CD14-positive monocyte (primary cell): ENCODE measurements around the gene AGBL1. TPM values are rescaled to one million over a fixed set of nuclear protein-coding genes. Genes with fewer than 3 reads are reported as not detected.

Experiments used
- DNase-seq, 3 donors: peaks; one replicate each; pipeline ENCODE4 v3.0.0-alpha.2; 2011 to 2022
- H2AFZ ChIP-seq: 2 replicates; pipeline ENCODE4 v1.6.0; 2012; ENCODE audit warnings: mild to moderate bottlenecking, low read depth, low read length, inconsistent platforms; ENCODE audit not compliant: insufficient read depth, poor library complexity, severe bottlenecking
- H3K27ac ChIP-seq, 2 donors: 1 replicate in 1 of 2; 2 replicates in 1 of 2; pipeline ENCODE4 v1.5.1; 2012 to 2013; ENCODE audit warnings: low read length in 2 of 2, control low read depth in 1 of 2, inconsistent platforms in 1 of 2, low read depth in 1 of 2, mild to moderate bottlenecking in 1 of 2
- H3K27me3 ChIP-seq, 2 donors: one replicate each; pipeline versions ENCODE4 v1.6.0 to v1.6.1; 2011 to 2013; ENCODE audit warnings: low read length in 2 of 2; ENCODE audit not compliant: control insufficient read depth in 2 of 2, insufficient read depth in 2 of 2
- H3K36me3 ChIP-seq, 2 donors: replicated peaks in 1 of 2; 1 replicate in 1 of 2; 2 replicates in 1 of 2; pipeline versions ENCODE4 v1.5.1 to v1.6.1; 2012 to 2013; ENCODE audit warnings: low read length in 2 of 2, control low read depth in 1 of 2, inconsistent platforms in 1 of 2, mild to moderate bottlenecking in 1 of 2; ENCODE audit not compliant: insufficient read depth in 2 of 2, control insufficient read depth in 1 of 2
- H3K4me1 ChIP-seq, 2 donors: 1 replicate in 1 of 2; 2 replicates in 1 of 2; pipeline versions ENCODE4 v1.5.1 to v1.6.1; 2012 to 2013; ENCODE audit warnings: low read length in 2 of 2, control low read depth in 1 of 2, inconsistent platforms in 1 of 2, mild to moderate bottlenecking in 1 of 2, moderate library complexity in 1 of 2; ENCODE audit not compliant: insufficient read depth in 2 of 2, control insufficient read depth in 1 of 2
- H3K4me2 ChIP-seq: replicated peaks from 2 replicates; pipeline ENCODE3; 2012; ENCODE audit warnings: low read length, moderate library complexity, mild to moderate bottlenecking; ENCODE audit not compliant: poor library complexity, severe bottlenecking; ENCODE audit errors: extremely low read depth
- H3K4me3 ChIP-seq, 3 experiments: fragments of 200-600 bp in 1 of 3; sonication (generic) in 1 of 3; replicated peaks in 1 of 3; 1 replicate in 2 of 3; 2 replicates in 1 of 3; pipeline ENCODE4 v1.5.1; 2011 to 2013; ENCODE audit warnings: low read length in 3 of 3, mild to moderate bottlenecking in 3 of 3, control low read depth in 2 of 3, low read depth in 2 of 3, inconsistent platforms in 1 of 3, moderate library complexity in 1 of 3
- H3K79me2 ChIP-seq: 2 replicates; pipeline ENCODE4 v1.6.0; 2012; ENCODE audit warnings: mild to moderate bottlenecking, control low read depth, inconsistent platforms, low read length, moderate library complexity; ENCODE audit not compliant: insufficient read depth
- H3K9ac ChIP-seq: 2 replicates; pipeline ENCODE4 v1.6.0; 2017; ENCODE audit warnings: low read length, mild to moderate bottlenecking; ENCODE audit not compliant: insufficient read depth, poor library complexity, severe bottlenecking
- H3K9me3 ChIP-seq, 2 donors: replicated peaks in 1 of 2; 1 replicate in 1 of 2; 2 replicates in 1 of 2; pipeline versions ENCODE4 v1.5.1 to v1.6.1; 2012 to 2013; ENCODE audit warnings: low read length in 2 of 2, control low read depth in 1 of 2; ENCODE audit not compliant: control insufficient read depth in 1 of 2, insufficient read depth in 1 of 2
- H4K20me1 ChIP-seq: 2 replicates; pipeline ENCODE4 v1.6.0; 2012; ENCODE audit warnings: mild to moderate bottlenecking, low read length, control low read depth, moderate library complexity; ENCODE audit not compliant: insufficient read depth
- H3K27ac Mint-ChIP-seq, 7 donors: one replicate each; pipeline ENCODE4 v1.8.0; 2020; ENCODE audit warnings: mild to moderate bottlenecking in 7 of 7, mixed read lengths in 7 of 7, moderate library complexity in 6 of 7, inconsistent platforms in 2 of 7
- H3K27me3 Mint-ChIP-seq, 3 donors: one replicate each; pipeline ENCODE4 v1.8.0; 2021 to 2022; ENCODE audit warnings: low read depth in 3 of 3, mild to moderate bottlenecking in 3 of 3, mixed read lengths in 3 of 3, moderate library complexity in 3 of 3, inconsistent platforms in 1 of 3
- H3K36me3 Mint-ChIP-seq, 2 donors: one replicate each; pipeline ENCODE4 v1.8.0; 2020; ENCODE audit warnings: mixed read lengths in 2 of 2, inconsistent platforms in 1 of 2, mild to moderate bottlenecking in 1 of 2
- H3K4me1 Mint-ChIP-seq: one replicate; pipeline ENCODE4 v1.8.0; 2020; ENCODE audit warnings: mild to moderate bottlenecking, mixed read lengths
- H3K4me3 Mint-ChIP-seq, 2 donors: one replicate each; pipeline ENCODE4 v1.8.0; 2020; ENCODE audit warnings: mild to moderate bottlenecking in 2 of 2, mixed read lengths in 2 of 2, moderate library complexity in 1 of 2
- H3K9me3 Mint-ChIP-seq, 7 donors: one replicate each; pipeline ENCODE4 v1.8.0; 2020 to 2022; ENCODE audit warnings: mixed read lengths in 7 of 7, mild to moderate bottlenecking in 6 of 7, moderate library complexity in 6 of 7, inconsistent platforms in 2 of 7
- WGBS: methylation state at CpG from one replicate; pipeline ENCODE4 v1.1.5; 2013; ENCODE audit warnings: missing lambda C conversion rate; ENCODE audit not compliant: insufficient coverage; 5-methylcytosine and 5-hydroxymethylcytosine counted together
- intact Hi-C, 2 donors: fragments of 100-400 bp; cut with micrococcal nuclease; formaldehyde crosslinking; loops; one replicate each; pipeline versions ENCODE4 v1.15.0 to v1.15.1; 2023
- polyA plus RNA-seq, 3 donors: library from polyadenylated mRNA; depleted of rRNA in 1 of 3; unstranded in 2 of 3; stranded (reverse) in 1 of 3; fragments of 300-500 nt in 2 of 3; fragments of >200 nt in 1 of 3; fragmentation: Illumina TruSeq in 2 of 3; gene quantifications; 1 replicate in 2 of 3; 2 replicates in 1 of 3; pipeline ENCODE4 v1.2.3, GENCODE V29; 2012 to 2021
- TF ChIP-seq, protein P1 (sequence below): fragments of 200-600 bp; IDR thresholded peaks from one replicate; pipeline ENCODE4 v1.8.0; 2022; ENCODE audit warnings: antibody characterized with exemption, mild to moderate bottlenecking

AGBL1 gene
- polyA plus RNA-seq, 3 donors = not detected

DNA sequence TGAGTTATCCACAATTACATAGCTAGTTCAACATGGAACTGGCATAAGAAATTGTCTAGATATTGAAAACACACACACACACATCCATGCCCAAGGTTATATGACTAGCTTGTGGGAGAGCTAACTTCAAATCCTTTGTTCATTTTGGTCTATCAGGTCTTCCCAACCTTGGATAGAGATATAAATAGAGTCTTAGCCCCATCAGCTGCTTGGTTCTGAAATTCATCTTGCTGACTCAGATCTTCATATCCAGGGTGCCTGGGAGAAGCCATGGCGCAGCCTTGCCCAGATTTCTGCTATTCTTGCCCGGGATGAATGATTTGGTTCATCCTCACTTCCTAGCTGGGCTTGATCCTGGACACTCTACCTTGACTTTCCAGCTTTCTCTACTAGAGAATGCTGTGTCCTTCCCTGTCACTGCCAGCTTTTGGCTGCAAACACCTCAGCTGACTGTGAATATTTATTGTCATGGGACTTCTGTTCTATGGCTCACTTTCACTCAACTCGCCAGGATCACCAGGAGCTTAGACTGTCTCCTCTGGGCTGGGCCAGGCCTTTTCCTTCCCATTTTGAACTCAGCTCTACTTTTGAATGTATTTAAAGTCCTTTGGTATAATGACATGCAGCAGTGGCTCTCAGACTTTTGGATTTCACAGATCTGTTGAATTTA is 324.4 kb downstream of the AGBL1 start:
- H3K27ac ChIP-seq = no peak overlapping the region
- no peak overlapping the region for H3K4me2 ChIP-seq
- H3K4me1 ChIP-seq = no peaks in the 10 kb centered on the region
- no peaks in the 10 kb centered on the region for H3K36me3 Mint-ChIP-seq
- H3K9ac ChIP-seq = no peak overlapping the region
- no peaks in the 10 kb centered on the region for H3K27me3 Mint-ChIP-seq
- H4K20me1 ChIP-seq = no peaks in the 10 kb centered on the region
- no peaks in the 10 kb centered on the region for H3K27me3 ChIP-seq
- TF ChIP-seq, protein P1, sequence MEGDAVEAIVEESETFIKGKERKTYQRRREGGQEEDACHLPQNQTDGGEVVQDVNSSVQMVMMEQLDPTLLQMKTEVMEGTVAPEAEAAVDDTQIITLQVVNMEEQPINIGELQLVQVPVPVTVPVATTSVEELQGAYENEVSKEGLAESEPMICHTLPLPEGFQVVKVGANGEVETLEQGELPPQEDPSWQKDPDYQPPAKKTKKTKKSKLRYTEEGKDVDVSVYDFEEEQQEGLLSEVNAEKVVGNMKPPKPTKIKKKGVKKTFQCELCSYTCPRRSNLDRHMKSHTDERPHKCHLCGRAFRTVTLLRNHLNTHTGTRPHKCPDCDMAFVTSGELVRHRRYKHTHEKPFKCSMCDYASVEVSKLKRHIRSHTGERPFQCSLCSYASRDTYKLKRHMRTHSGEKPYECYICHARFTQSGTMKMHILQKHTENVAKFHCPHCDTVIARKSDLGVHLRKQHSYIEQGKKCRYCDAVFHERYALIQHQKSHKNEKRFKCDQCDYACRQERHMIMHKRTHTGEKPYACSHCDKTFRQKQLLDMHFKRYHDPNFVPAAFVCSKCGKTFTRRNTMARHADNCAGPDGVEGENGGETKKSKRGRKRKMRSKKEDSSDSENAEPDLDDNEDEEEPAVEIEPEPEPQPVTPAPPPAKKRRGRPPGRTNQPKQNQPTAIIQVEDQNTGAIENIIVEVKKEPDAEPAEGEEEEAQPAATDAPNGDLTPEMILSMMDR = no peak
- peaks cover 0 to 4% of the 10 kb centered on the region in 2 donors for H3K9me3 ChIP-seq
- WGBS = no CpG with 5 or more reads among the region's 3 CpGs
- no peaks in the 10 kb centered on the region for H3K36me3 ChIP-seq
- intact Hi-C loops = no loop called here
- H3K79me2 ChIP-seq = no peaks in the 10 kb centered on the region
- no peak overlapping the region for H3K4me3 Mint-ChIP-seq
- H3K9me3 Mint-ChIP-seq = peaks cover 0 to 8% (median 4%) of the 10 kb centered on the region in 7 donors
- no peak overlapping the region for H2AFZ ChIP-seq
- H3K4me3 ChIP-seq = no peak overlapping the region
- H3K4me1 Mint-ChIP-seq = no peaks in the 10 kb centered on the region
- no peak for DNase-seq
- no peak overlapping the region for H3K27ac Mint-ChIP-seq

GRCh38 chr15:86408261-86408660 is 328.6 kb downstream of the AGBL1 start:
- Histone ChIP-seq H3K9ac (no peak overlapping the region), H3K4me2 (no peak overlapping the region), H3K4me1 (no peaks in the 10 kb centered on the region), H3K36me3 (no peaks in the 10 kb centered on the region), H3K79me2 (no peaks in the 10 kb centered on the region), H2AFZ (no peak overlapping the region), H3K9me3 (peaks cover 0 to 4% of the 10 kb centered on the region in 2 donors), H3K27me3 (no peaks in the 10 kb centered on the region), H4K20me1 (no peaks in the 10 kb centered on the region), H3K27ac (no peak overlapping the region), H3K4me3 (no peak overlapping the region)
- peaks cover 0 to 7% (median 3%) of the 10 kb centered on the region in 7 donors for H3K9me3 Mint-ChIP-seq
- no peak overlapping the region for H3K27ac Mint-ChIP-seq
- H3K27me3 Mint-ChIP-seq = no peaks in the 10 kb centered on the region
- no peaks in the 10 kb centered on the region for H3K36me3 Mint-ChIP-seq
- TF ChIP-seq, protein P1 = no peak
- no peak overlapping the region for H3K4me3 Mint-ChIP-seq
- 100% methylated on average over 1 of the region's 3 CpGs for WGBS
- no peaks in the 10 kb centered on the region for H3K4me1 Mint-ChIP-seq
- no peak for DNase-seq
- intact Hi-C loops = no loop called here
